ENCODE results near the gene INPP5E.

DNA sequence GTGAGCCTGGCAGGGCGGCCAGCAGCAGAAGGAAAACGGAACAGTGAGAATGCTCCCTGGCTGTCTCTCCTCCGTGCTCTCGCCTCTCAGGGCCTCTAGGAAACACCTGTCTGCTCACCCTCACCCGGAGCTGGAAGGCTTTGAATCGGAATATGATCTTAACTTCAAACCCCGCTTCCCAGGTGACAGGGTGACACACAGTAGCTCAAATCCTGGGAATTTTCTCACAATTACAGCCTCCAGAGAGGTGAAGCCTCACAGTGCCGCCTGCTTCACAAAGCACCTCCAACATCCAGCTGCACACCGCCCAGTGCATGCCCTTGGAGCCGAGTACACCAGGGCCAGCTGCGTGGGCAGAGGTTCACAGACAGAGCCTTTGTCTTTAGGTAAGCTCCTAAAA, 30.7 kb upstream of the INPP5E start:
- TF ChIP-seq, protein P1, sequence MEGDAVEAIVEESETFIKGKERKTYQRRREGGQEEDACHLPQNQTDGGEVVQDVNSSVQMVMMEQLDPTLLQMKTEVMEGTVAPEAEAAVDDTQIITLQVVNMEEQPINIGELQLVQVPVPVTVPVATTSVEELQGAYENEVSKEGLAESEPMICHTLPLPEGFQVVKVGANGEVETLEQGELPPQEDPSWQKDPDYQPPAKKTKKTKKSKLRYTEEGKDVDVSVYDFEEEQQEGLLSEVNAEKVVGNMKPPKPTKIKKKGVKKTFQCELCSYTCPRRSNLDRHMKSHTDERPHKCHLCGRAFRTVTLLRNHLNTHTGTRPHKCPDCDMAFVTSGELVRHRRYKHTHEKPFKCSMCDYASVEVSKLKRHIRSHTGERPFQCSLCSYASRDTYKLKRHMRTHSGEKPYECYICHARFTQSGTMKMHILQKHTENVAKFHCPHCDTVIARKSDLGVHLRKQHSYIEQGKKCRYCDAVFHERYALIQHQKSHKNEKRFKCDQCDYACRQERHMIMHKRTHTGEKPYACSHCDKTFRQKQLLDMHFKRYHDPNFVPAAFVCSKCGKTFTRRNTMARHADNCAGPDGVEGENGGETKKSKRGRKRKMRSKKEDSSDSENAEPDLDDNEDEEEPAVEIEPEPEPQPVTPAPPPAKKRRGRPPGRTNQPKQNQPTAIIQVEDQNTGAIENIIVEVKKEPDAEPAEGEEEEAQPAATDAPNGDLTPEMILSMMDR (IDR thresholded peaks at IDR 0.05; ENCODE audit: low read depth, low read length, poor library complexity, severe bottlenecking), result no peak
- TF ChIP-seq EZH2phosphoT487 (IDR thresholded peaks at IDR 0.05; ENCODE audit: borderline replicate concordance, low read length), result no peak
